SU-DHL-6 (cell line): ENCODE results near the gene TEX22.

Experiments used
- CTCF ChIP-seq: fragments of 200-600 bp; sonication (generic); IDR thresholded peaks from one replicate; pipeline ENCODE4 v1.5.1; 2017; ENCODE audit warnings: antibody characterized with exemption, mild to moderate bottlenecking, low read length, moderate library complexity; ENCODE audit not compliant: insufficient read depth, poor library complexity, severe bottlenecking
- EZH2phosphoT487 ChIP-seq: fragments of 200-600 bp; sonication (generic), shearing (Covaris generic); conservative IDR thresholded peaks from 2 replicates; pipeline ENCODE4 v1.6.1; 2018; ENCODE audit warnings: mild to moderate bottlenecking, antibody characterized with exemption, low read length, moderate library complexity, mixed read lengths

DNA sequence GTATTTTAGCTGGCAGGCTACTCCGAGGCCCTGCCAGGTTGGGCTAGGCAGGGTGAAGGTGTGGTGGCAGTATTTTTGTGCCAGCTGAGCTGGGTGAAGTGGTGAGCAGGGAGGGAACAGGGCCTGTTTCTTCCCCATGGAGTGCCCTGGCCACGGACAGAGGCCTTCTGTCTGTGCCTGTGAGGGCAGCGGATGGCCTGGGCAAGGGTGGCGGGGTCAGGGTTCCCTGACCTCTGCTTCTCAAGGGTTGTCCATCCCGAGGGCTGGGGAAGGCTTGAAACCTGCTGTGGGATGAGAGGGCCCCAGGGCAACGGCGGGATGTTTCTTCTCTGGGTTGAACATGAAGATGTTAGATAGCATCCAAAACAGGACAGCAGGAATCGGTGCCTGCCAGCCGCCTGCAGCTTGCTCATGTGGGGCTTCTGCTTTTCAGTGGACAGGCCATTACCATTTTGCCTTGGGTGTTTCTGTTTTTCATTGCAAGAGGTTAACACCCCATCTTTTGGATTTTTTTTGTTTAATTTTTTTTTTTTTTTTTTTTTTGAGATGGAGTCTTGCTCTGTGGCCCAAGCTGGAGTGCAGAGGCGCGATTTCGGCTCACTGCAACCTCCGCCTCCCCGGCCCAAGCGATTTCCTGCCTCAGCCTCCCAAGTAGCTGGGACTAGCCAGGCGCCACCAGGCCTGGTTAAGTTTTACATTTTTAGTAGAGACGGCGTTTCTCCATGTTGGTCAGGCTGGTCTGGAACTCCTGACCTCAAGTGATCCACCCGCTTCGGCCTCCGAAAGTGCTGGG, 24.6 kb downstream of the TEX22 start:
- TF ChIP-seq CTCF (no peak), EZH2phosphoT487 (no peak)
